Daoy (cell line): ENCODE measurements around the gene C9orf50. TPM values are rescaled to one million over a fixed set of nuclear protein-coding genes. Genes with fewer than 3 reads are reported as not detected.
"Not testable (repeated sequence)": the region's sequence is repeated elsewhere in the genome, so short reads cannot be mapped to it uniquely, and the experiment has no call there.

ENCODE experiments used
- DNase-seq: peaks from one replicate; pipeline ENCODE4 v3.0.0-alpha.2; 2015; ENCODE audit warnings: low read depth
- total RNA-seq: library from RNA; depleted of rRNA; stranded (reverse); fragments of >200 nt; shearing (Covaris generic); gene quantifications from 2 replicates; pipeline ENCODE4 v1.2.3, GENCODE V29; 2014; rRNA removed

The C9orf50 gene, protein sequence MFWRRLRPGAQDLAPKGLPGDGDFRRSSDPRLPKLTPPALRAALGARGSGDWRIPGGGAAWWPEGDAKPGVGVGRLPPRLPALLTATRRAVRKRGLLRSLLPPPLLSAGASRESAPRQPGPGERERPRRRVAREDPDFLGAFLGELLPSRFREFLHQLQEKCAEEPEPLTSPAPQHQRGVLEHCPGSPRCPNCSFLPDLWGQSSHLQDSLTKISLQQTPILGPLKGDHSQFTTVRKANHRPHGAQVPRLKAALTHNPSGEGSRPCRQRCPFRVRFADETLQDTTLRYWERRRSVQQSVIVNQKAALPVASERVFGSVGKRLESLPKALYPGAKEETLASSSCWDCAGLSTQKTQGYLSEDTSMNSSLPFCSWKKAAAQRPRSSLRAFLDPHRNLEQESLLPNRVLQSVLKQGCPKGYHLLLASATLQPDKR
- total RNA-seq = not detected in 2 replicates

GRCh38 chr9:129620669-129621295 lies at the start of gene C9orf50:
TSS of gene C9orf50 (minus strand) at chr9:129621101. CDS start at chr9:129620574, 527 bp downstream.
- no peak for DNase-seq

- DNase-seq = no peak
These were observed 49.0 kb upstream of the C9orf50 start for GRCh38 chr9:129669946-129670345.

DNA sequence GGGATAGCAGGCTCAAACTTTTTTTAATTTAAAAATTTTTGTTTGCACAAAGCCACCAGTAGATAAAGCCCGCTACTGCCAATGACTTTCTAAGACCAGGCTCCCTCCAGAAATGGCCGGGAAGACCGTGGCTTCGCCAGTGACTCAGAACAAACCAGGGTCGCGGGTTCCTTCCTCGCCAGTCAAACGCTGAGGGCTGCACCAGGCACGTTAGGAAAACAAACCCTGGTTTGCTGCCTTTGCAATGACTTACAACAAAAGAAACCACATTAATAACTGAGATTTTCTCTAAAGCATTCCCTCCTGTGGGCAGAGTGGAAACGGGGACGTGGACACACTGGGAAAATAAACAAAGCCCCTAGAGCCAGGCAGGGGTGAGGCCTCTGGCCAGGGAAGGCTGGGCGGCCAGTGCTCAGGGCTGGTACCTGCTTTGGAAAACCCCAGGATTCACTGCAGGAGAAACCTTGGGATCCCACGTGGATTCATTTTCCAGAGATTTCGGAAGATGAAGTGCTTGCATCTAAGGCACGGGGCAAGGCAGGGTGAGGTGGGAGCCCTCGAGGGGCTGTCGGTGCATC lies 48.3 kb upstream of the C9orf50 start:
- peak; percentile 56 for DNase-seq

DNA sequence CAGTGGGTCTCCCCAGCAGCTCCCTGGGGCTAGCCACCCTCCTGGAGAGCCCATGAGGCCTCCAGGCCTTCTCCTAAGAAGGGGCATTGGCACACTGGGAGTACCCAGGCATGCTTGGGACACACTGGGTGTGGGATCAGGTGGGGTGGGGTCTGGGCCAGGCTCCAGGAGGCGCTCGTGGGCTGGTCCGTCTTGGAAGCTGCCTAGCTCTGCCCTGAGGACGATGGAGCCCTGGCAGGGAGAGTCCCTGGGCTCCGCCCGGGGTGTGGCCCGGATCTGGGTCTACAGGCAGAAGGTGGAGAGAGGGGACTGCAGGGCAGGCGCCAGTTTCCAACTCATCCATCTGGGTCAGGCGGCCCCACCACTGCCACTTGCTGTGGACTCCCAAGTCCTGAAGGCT lies 46.9 kb upstream of the C9orf50 start:
- DNase-seq = no peak

DNA sequence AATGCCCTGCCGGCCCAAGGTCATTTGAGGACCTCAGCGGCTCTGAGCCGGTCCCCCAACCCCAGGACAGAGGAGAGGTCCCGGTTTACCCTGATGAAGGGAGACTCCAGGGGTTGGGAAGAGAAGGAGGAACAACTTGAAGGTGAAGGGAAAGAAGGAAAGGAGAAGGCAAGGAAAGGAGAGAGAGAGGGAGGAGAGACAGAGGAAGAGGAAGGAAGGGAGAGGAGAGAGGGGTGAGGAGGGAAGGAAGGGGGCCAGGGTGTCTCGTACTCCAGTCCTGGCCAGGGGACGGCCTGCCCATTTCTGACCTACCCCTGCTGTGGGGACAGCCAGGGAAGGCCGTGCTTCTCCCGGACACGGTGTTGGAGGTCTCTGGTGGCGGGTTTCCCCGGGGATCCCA lies 46.5 kb upstream of the C9orf50 start:
- no peak for DNase-seq

DNA sequence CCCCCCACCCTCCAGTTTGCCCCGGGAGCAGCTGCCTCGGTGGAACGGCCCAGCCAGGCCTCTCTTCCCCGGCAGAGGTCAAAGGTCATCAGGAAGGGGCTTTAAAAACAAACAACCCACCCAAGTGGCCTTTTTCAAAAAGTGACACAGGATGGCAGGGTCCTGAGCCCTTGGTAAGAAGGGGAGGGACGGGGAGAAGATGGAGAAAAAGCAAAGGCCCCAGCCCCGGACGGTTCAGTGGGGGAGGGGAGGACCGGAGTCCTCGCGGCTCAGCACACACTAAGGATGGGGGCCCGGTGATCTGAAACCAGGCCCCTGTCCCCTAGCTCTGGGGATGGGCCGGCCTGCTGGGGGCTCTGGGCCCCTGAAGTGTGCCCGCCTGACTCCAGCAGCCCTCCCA lies 45.7 kb upstream of the C9orf50 start:
- DNase-seq = no peak

- no peak for DNase-seq
These were observed 45.1 kb upstream of the C9orf50 start for GRCh38 chr9:129665814-129666520.

- DNase-seq = peak; percentile 19
These were observed 44.5 kb upstream of the C9orf50 start, which contains the start of gene PRRX2 for GRCh38 chr9:129665389-129665775. TSS of gene PRRX2 (plus strand) at chr9:129665647. CDS start at chr9:129665868, 221 bp downstream.

- DNase-seq = no peak
These were observed 44.0 kb upstream of the C9orf50 start for GRCh38 chr9:129664746-129665388.

DNA sequence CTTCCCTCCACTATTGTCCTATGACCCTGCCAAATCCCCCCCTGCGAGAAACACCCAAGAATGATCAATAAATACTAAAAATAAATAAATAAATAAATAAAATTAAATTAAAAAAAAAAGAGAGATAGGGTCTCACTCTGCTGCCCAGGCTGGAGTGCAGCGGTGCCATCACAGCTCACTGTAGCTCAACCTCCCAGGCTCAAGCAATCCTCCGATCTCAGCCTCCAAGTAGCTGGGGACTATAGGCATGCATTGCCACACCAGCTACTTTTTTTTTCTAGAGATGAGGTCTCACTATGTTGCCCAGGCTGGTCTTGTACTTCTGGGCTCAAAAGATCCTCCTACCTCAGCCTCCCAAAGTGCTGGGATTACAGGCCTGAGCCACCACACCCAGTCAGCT lies 41.3 kb upstream of the C9orf50 start:
- DNase-seq = not testable (repeated sequence)

DNA sequence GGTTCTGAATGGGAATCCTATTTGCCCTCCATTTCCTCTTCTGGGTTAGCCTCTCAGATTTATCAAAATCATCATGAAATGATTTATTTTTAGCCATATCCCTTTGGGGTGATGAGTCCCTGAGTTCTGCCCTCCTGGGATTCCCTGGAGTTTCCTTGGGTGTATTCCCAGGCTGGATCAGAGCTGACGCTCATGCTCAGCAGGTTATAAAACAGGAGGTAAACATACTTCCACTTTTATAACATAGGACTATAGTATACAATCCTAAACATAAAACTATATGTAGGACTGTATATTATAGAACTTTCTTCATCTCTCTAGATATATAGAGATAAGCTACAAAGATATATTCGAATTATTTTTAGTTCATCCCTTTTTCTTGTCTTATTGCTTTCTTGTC lies 40.1 kb upstream of the C9orf50 start:
- DNase-seq = no peak

DNA sequence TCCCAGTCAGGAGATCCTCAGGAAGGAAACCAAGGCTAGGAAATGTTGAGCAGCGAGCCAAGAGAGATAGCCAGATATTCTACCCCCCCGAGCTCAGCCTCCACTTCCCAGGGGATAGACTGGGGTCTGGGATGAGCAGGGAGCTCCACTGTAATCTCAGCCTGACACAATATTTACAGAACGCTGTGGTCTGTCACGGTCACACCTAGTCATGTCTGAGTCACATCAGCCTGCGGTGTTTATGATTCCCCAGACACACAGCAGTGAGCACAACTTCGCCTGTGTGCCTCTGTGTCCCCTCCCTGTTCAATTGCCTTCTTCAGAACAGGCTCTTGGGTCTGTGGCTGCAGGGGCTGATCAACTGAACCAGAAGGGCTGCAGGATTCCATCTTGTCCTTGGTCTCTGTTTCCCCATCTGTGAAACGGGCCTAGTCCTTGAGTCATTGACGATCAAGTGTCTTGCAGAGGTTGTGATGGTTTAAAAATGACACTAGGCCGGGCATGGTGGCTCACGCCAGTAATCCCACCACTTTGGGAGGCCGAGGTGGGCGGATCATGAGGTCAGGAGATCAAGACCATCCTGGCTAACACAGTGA lies 36.0 kb upstream of the C9orf50 start:
- DNase-seq = peak; percentile 76

DNA sequence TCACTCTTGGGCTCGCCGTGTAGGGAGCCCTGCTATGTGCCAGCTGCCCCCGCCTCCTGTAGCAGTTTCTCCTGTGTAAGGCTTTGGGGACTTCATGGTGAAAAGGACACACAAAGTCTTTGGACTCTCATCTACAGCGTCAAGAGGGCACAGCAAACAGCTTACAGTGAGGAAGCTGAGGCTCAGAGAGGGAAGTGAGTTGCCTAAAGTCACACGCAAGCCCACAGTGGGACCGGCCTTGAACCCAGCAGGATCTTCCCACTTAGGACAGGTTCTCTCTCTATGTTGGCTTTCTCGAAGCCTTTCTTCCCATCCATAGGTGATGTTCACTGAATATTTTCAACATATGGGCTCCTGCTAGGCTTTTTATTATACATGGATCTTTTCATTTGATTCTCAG lies 34.8 kb upstream of the C9orf50 start:
- DNase-seq = no peak

DNA sequence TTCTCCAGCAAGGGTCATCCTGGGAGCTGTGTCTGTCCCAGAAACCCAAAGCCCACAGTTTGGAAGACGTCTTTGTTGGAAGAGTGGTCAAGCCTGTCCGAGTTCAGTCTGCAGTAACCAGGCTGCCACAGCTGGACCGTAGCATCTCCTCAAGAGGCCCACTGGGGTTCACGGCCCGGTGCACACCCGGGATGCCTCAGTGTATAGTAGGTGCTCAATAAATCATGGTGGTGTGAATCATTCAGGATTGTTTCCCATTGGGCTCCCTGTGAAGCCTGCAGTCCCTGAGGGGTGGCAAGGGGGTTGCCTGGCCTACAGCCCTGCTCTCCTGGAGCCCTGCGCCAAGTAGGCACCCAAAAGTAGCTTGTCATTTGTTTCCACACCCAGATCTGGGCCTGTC lies 34.3 kb upstream of the C9orf50 start:
- no peak for DNase-seq

DNA sequence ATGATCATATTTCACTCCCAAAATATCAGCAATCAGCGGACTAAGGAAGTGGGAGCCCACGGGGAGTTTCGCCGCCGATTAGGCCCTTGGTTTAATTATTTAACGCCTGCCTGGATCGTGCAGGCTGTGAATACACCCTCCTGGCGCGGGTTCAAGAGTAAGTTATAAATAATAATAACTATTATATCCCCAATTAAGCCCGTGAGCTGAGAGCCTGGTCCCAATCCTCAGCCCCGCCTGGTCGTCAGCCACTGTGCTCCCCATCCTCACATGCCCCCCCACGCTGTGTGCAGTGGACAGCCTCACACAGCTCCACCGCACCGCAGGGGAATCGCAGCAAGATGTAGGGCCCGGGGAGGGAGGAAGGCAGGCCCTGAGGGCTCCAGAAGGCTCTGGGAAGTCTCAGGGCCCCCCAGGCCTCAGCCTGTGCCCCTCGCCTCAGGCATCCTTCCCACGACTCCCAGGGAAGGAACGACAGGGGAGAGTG lies 33.7 kb upstream of the C9orf50 start:
- DNase-seq = no peak

GRCh38 chr9:129653823-129654553 lies 33.1 kb upstream of the C9orf50 start:
- DNase-seq = no peak

DNA sequence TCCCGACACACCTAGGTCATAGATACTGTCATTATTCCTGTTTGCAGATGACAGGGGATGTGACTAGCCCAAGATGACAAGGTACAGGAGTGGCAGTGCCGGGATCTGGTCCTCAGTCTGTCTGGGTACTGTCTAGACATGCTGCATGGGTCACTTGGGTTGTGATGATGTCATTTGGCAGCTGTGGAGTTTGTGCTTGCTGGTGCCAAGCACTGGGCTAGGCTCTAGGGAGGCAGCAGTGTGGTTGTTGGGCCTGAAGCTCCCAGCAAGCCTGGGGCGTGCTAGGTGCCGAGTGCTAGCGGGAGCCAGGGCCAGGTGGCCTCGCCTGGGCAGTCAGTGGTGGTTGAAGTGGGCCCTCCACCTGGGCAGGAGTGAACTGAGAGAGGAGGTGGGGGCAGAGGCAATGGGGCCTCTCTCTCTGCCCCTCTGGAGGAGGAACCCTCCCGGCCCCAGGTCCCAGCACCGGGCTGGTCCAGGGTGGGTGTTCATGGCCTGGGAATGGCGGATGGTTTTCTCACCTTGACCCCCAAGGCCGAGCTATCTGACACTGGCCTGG lies 29.9 kb upstream of the C9orf50 start:
- DNase-seq = no peak

- no peak for DNase-seq
These were observed 29.1 kb upstream of the C9orf50 start for GRCh38 chr9:129649726-129650679.

GRCh38 chr9:129648764-129649115 lies 27.8 kb upstream of the C9orf50 start:
- DNase-seq = no peak
